Neural cell (in vitro differentiated cells): ENCODE results near the gene MAD2L2. TPM values are rescaled to one million over a fixed set of nuclear protein-coding genes. Genes with fewer than 3 reads are reported as not detected.

Experiments used
- H2AFZ ChIP-seq: fragments of 200-600, 300-800 bp; sonication (generic), shearing (Covaris generic); 2 replicates; pipeline ENCODE4 v1.6.0; 2014; ENCODE audit warnings: low read depth, mild to moderate bottlenecking, antibody characterized with exemption, low read length, moderate library complexity
- H3F3A ChIP-seq: fragments of 200-600 bp; shearing (Covaris generic); 2 replicates; pipeline ENCODE4 v1.6.1; 2016; ENCODE audit warnings: mild to moderate bottlenecking, moderate library complexity, mixed read lengths, antibody characterized with exemption, low read length; ENCODE audit not compliant: insufficient read depth, poor library complexity, severe bottlenecking
- H3K27ac ChIP-seq: fragments of 200-600, 300-800 bp; sonication (generic), shearing (Covaris generic); 2 replicates; pipeline ENCODE4 v1.5.1; 2014; ENCODE audit warnings: mild to moderate bottlenecking, low read length, moderate library complexity
- H3K27me3 ChIP-seq: fragments of 300-800, 200-600 bp; sonication (generic), shearing (Covaris generic); 2 replicates; pipeline ENCODE4 v1.6.0; 2014; ENCODE audit warnings: mild to moderate bottlenecking, low read depth, low read length, moderate library complexity; ENCODE audit not compliant: insufficient read depth
- H3K36me3 ChIP-seq: fragments of 300-800, 200-600 bp; sonication (generic), shearing (Covaris generic); 2 replicates; pipeline ENCODE4 v1.5.1; 2014; ENCODE audit warnings: mild to moderate bottlenecking, antibody characterized with exemption, low read length, moderate library complexity; ENCODE audit not compliant: insufficient read depth
- H3K4me2 ChIP-seq: fragments of 300-800, 200-600 bp; sonication (generic), shearing (Covaris generic); 2 replicates; pipeline ENCODE4 v1.6.0; 2014; ENCODE audit warnings: mild to moderate bottlenecking, low read length
- H3K4me3 ChIP-seq: fragments of 300-800, 200-600 bp; sonication (generic), shearing (Covaris generic); 2 replicates; pipeline ENCODE4 v1.5.1; 2014; ENCODE audit warnings: mild to moderate bottlenecking, low read length, moderate library complexity
- H3K79me2 ChIP-seq: fragments of 200-600 bp; shearing (Covaris generic); replicated peaks from 2 replicates; pipeline ENCODE4 v1.6.0; 2014; ENCODE audit warnings: mild to moderate bottlenecking, low read length, moderate library complexity; ENCODE audit not compliant: insufficient read depth
- H3K9ac ChIP-seq: fragments of 300-800, 200-600 bp; sonication (generic), shearing (Covaris generic); 2 replicates; pipeline ENCODE4 v1.6.1; 2016; ENCODE audit warnings: mild to moderate bottlenecking, low read length, mixed read lengths
- H3K9me2 ChIP-seq: fragments of 200-600 bp; shearing (Covaris generic); 2 replicates; pipeline ENCODE4 v1.6.1; 2016; ENCODE audit warnings: mild to moderate bottlenecking, low read length, mixed read lengths; ENCODE audit not compliant: insufficient read depth
- H3K9me3 ChIP-seq: fragments of 200-600, 300-800 bp; sonication (generic), shearing (Covaris generic); 2 replicates; pipeline ENCODE4 v1.6.1; 2016; ENCODE audit warnings: mild to moderate bottlenecking, mixed run types, low read length, moderate library complexity, mixed read lengths
- H4K20me1 ChIP-seq: fragments of 200-600 bp; shearing (Covaris generic); 2 replicates; pipeline ENCODE4 v1.6.1; 2016; ENCODE audit warnings: mild to moderate bottlenecking, mixed run types; ENCODE audit not compliant: insufficient read depth
- EP300 ChIP-seq: fragments of 450-650 bp; conservative IDR thresholded peaks from 2 replicates; pipeline ENCODE4 v1.6.1; 2014; ENCODE audit warnings: antibody characterized with exemption, mild to moderate bottlenecking, moderate library complexity; ENCODE audit not compliant: poor library complexity, severe bottlenecking
- EZH2 ChIP-seq: fragments of 200-600, 300-800 bp; shearing (Covaris generic), sonication (generic); IDR thresholded peaks from 2 replicates; pipeline ENCODE4 v1.6.1; 2014; ENCODE audit warnings: antibody characterized with exemption, low read length, borderline replicate concordance, mild to moderate bottlenecking; ENCODE audit not compliant: insufficient read depth, poor library complexity, severe bottlenecking
- MXI1 ChIP-seq: fragments of 450-650 bp; conservative IDR thresholded peaks from 2 replicates; pipeline ENCODE4 v1.6.1; 2014; ENCODE audit warnings: antibody characterized with exemption, mild to moderate bottlenecking; ENCODE audit not compliant: poor library complexity, severe bottlenecking
- POLR2AphosphoS5 ChIP-seq: IDR thresholded peaks from 2 replicates; pipeline ENCODE4 v1.6.1; 2012
- RAD21 ChIP-seq: fragments of 450-650 bp; conservative IDR thresholded peaks from 2 replicates; pipeline ENCODE4 v1.6.1; 2014; ENCODE audit warnings: antibody characterized with exemption, mild to moderate bottlenecking, moderate library complexity
- SMC3 ChIP-seq: fragments of 450-650 bp; conservative IDR thresholded peaks from 2 replicates; pipeline ENCODE4 v1.6.1; 2014; ENCODE audit warnings: antibody characterized with exemption, mild to moderate bottlenecking, moderate library complexity; ENCODE audit not compliant: poor library complexity
- TAF1 ChIP-seq: IDR thresholded peaks from 2 replicates; pipeline ENCODE4 v1.6.1; 2012; ENCODE audit warnings: low read depth
- polyA plus RNA-seq: library from polyadenylated mRNA; depleted of rRNA; stranded (reverse); fragments of >200 nt; gene quantifications from 2 replicates; pipeline ENCODE4 v1.2.3, GENCODE V29; 2014
- TF ChIP-seq, protein P1 (sequence below): IDR thresholded peaks from 2 replicates; pipeline ENCODE4 v1.6.1; 2012; ENCODE audit warnings: borderline replicate concordance
- TF ChIP-seq, protein P2 (sequence below): fragments of 450-650 bp; IDR thresholded peaks from 2 replicates; pipeline ENCODE4 v1.5.1; 2014; ENCODE audit warnings: antibody characterized with exemption, mild to moderate bottlenecking, moderate library complexity; ENCODE audit not compliant: poor library complexity, severe bottlenecking

Gene MAD2L2
- polyA plus RNA-seq, 1 donor from 2014 or later = 182 TPM

DNA sequence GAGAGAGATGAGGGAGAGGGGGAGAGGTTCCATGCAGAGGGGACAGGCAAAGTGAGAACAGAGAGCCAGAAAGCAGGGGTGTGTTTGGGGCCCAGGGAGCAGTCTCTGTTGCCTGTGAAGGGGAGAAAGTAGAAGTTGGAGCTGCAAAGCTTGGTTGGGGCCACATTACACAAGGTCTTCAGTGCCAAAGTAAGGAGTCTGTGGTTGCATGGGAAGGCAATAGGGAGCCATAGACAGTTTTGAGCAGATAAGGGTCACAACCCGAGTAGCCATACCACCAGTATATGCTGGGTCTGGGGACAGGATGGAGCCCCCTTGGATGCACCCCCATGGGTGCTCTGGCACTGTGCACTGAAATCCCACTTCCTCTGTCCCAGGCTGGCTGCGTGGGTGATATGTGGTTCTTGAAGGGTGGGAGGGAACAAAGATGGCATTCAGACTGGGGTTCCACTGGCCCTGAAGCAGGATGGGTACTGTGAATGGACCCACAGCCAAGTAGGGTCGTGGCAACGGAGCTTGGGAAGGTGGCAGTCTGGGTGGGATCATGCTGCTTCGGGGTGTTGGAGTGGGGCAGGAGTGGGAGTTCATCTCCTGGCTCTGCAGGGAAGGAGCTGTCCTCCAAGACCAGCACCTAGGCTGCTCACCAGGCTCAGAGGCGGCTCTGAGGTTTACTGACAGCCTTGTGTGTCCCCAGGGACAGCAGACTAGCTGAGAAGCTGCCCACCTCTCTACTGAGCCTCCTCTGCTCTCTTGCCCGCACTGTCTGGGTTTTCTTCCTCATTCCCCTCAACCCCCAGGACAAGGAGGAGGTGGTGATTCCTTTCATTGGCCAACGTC is 22.6 kb upstream of the MAD2L2 start:
- Histone ChIP-seq H3K4me3 (peak overlapping the region; percentile 1), H3K27me3 (no peaks in the 10 kb centered on the region), H4K20me1 (no peaks in the 10 kb centered on the region)

DNA sequence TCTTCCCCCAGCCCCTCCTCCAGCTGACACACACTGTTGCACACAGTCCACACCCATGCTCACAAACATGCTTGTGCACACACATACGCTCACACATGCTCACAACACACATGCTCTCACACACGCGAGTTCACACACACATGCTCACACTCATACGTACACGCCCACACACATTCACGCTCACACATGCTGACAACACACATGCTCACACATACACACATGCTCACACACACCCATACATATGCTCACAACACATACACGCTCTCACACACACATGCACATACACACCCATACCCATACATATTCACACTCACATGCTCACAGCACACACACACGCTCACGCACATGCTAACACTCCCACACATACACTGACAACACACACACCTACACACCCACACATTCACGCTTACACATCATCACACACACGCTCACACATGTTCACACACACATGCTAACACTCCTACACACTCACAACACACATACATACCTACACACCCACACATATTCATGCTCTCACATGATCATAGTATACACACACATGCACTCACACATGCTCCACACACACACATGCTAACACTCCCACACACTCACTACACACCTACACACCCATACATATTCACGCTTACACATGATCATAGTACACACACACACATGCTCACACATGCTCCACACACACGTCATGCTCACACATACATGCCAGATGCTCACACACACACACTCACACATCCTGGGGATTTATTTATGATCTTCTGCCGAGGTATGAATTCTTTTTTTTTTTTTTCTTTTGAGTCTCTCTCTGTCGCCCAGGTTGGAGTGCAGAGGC is 21.2 kb upstream of the MAD2L2 start:
- Histone ChIP-seq H3F3A (no peaks in the 10 kb centered on the region), H3K9me3 (no peaks in the 10 kb centered on the region), H3K4me2 (no peak overlapping the region), H3K36me3 (no peaks in the 10 kb centered on the region), H3K9me2 (no peaks in the 10 kb centered on the region), H3K79me2 (peaks cover 4% of the 10 kb centered on the region), H3K4me3 (no peak overlapping the region), H2AFZ (no peak overlapping the region), H3K9ac (peak overlapping the region; percentile 13), H3K27ac (peak overlapping the region; percentile 12), H4K20me1 (no peaks in the 10 kb centered on the region), H3K27me3 (no peaks in the 10 kb centered on the region)
- TF ChIP-seq EP300 (no peak), POLR2AphosphoS5 (no peak), RAD21 (no peak), MXI1 (no peak), TAF1 (no peak), SMC3 (no peak), EZH2 (no peak)
- TF ChIP-seq, protein P1, sequence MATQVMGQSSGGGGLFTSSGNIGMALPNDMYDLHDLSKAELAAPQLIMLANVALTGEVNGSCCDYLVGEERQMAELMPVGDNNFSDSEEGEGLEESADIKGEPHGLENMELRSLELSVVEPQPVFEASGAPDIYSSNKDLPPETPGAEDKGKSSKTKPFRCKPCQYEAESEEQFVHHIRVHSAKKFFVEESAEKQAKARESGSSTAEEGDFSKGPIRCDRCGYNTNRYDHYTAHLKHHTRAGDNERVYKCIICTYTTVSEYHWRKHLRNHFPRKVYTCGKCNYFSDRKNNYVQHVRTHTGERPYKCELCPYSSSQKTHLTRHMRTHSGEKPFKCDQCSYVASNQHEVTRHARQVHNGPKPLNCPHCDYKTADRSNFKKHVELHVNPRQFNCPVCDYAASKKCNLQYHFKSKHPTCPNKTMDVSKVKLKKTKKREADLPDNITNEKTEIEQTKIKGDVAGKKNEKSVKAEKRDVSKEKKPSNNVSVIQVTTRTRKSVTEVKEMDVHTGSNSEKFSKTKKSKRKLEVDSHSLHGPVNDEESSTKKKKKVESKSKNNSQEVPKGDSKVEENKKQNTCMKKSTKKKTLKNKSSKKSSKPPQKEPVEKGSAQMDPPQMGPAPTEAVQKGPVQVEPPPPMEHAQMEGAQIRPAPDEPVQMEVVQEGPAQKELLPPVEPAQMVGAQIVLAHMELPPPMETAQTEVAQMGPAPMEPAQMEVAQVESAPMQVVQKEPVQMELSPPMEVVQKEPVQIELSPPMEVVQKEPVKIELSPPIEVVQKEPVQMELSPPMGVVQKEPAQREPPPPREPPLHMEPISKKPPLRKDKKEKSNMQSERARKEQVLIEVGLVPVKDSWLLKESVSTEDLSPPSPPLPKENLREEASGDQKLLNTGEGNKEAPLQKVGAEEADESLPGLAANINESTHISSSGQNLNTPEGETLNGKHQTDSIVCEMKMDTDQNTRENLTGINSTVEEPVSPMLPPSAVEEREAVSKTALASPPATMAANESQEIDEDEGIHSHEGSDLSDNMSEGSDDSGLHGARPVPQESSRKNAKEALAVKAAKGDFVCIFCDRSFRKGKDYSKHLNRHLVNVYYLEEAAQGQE = no peak
- TF ChIP-seq, protein P2, sequence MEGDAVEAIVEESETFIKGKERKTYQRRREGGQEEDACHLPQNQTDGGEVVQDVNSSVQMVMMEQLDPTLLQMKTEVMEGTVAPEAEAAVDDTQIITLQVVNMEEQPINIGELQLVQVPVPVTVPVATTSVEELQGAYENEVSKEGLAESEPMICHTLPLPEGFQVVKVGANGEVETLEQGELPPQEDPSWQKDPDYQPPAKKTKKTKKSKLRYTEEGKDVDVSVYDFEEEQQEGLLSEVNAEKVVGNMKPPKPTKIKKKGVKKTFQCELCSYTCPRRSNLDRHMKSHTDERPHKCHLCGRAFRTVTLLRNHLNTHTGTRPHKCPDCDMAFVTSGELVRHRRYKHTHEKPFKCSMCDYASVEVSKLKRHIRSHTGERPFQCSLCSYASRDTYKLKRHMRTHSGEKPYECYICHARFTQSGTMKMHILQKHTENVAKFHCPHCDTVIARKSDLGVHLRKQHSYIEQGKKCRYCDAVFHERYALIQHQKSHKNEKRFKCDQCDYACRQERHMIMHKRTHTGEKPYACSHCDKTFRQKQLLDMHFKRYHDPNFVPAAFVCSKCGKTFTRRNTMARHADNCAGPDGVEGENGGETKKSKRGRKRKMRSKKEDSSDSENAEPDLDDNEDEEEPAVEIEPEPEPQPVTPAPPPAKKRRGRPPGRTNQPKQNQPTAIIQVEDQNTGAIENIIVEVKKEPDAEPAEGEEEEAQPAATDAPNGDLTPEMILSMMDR = no peak

More for the DNA sequence above, 22.6 kb upstream of the MAD2L2 start:
- Histone ChIP-seq H3K4me2 (no peak overlapping the region), H3K79me2 (peaks cover 4% of the 10 kb centered on the region), H3K9ac (no peak overlapping the region), H3K27ac (no peak overlapping the region), H2AFZ (no peak overlapping the region), H3K9me3 (no peaks in the 10 kb centered on the region), H3K36me3 (no peaks in the 10 kb centered on the region), H3K9me2 (no peaks in the 10 kb centered on the region), H3F3A (no peaks in the 10 kb centered on the region)
- TF ChIP-seq MXI1 (no peak), SMC3 (no peak), EP300 (no peak), TAF1 (no peak), RAD21 (no peak)
- TF ChIP-seq, protein P2 = no peak
